GM23338 (cell line): ENCODE measurements around the gene CIRBP. TPM values are rescaled to one million over a fixed set of nuclear protein-coding genes. Genes with fewer than 3 reads are reported as not detected.
A peak's percentile ranks its signal among the peaks of the same experiment; 100 is the strongest.

Source experiments
- ATAC-seq: fragments of 200-7000 bp; cut with Tn5 transposase; 3 replicates; pipeline ENCODE4 v1.9.1; 2020
- DNase-seq: peaks from one replicate; pipeline ENCODE4 v3.0.0-alpha.2; 2015; ENCODE audit warnings: low spot score
- H2AFZ ChIP-seq: fragments of 200-600 bp; sonication (generic); 2 replicates; pipeline ENCODE4 v1.8.0; 2016; ENCODE audit warnings: antibody characterized with exemption, mild to moderate bottlenecking, moderate library complexity
- H3F3A ChIP-seq: fragments of 200-600 bp; sonication (generic); replicated peaks from 2 replicates; pipeline ENCODE4 v1.8.0; 2017; ENCODE audit warnings: antibody characterized with exemption, mixed run types, low read depth
- H3K27ac ChIP-seq: fragments of 200-600 bp; sonication (generic); 2 replicates; pipeline ENCODE4 v1.6.1; 2016; ENCODE audit warnings: low read depth
- H3K27me3 ChIP-seq: fragments of 200-600 bp; sonication (generic); 2 replicates; pipeline ENCODE4 v1.8.0; 2016; ENCODE audit warnings: mild to moderate bottlenecking, mixed run types, moderate library complexity; ENCODE audit not compliant: insufficient read depth
- H3K36me3 ChIP-seq: fragments of 200-600 bp; sonication (generic); 2 replicates; pipeline ENCODE4 v1.8.0; 2016; ENCODE audit warnings: mild to moderate bottlenecking; ENCODE audit not compliant: insufficient read depth
- H3K4me1 ChIP-seq: fragments of 200-600 bp; sonication (generic); 2 replicates; pipeline ENCODE4 v1.8.0; 2016; ENCODE audit warnings: mild to moderate bottlenecking, moderate library complexity; ENCODE audit not compliant: insufficient read depth
- H3K4me2 ChIP-seq: fragments of 200-600 bp; sonication (generic); 2 replicates; pipeline ENCODE4 v1.7.1; 2017; ENCODE audit warnings: mixed run types
- H3K4me3 ChIP-seq: fragments of 200-600 bp; sonication (generic); 2 replicates; pipeline ENCODE4 v1.6.1; 2016; ENCODE audit warnings: mixed run types
- H3K79me2 ChIP-seq: fragments of 200-600 bp; sonication (generic); replicated peaks from 2 replicates; pipeline ENCODE4 v1.8.0; 2017; ENCODE audit warnings: mild to moderate bottlenecking; ENCODE audit not compliant: insufficient read depth
- H3K9me2 ChIP-seq: fragments of 200-600 bp; sonication (generic); 2 replicates; pipeline ENCODE4 v1.8.0; 2017; ENCODE audit not compliant: insufficient read depth
- H4K20me1 ChIP-seq: fragments of 200-600 bp; sonication (generic); replicated peaks from 2 replicates; pipeline ENCODE4 v1.8.0; 2017; ENCODE audit warnings: mild to moderate bottlenecking; ENCODE audit not compliant: insufficient read depth
- H3K27ac Mint-ChIP-seq: 2 replicates; pipeline ENCODE4 v1.8.0; 2020; ENCODE audit warnings: inconsistent platforms, mild to moderate bottlenecking, moderate library complexity, mixed read lengths
- H3K27me3 Mint-ChIP-seq: 3 replicates; pipeline ENCODE4 v1.8.0; 2022; ENCODE audit warnings: low read depth, mild to moderate bottlenecking, moderate library complexity, mixed read lengths, inconsistent platforms; ENCODE audit not compliant: insufficient read depth, poor library complexity
- H3K36me3 Mint-ChIP-seq: 3 replicates; pipeline ENCODE4 v1.8.0; 2021; ENCODE audit warnings: low read depth, mild to moderate bottlenecking, inconsistent platforms, moderate library complexity, mixed read lengths
- H3K4me1 Mint-ChIP-seq: 3 replicates; pipeline ENCODE4 v1.8.0; 2020; ENCODE audit warnings: mild to moderate bottlenecking, inconsistent platforms, mixed read lengths
- H3K4me3 Mint-ChIP-seq: 3 replicates; pipeline ENCODE4 v1.8.0; 2021; ENCODE audit warnings: moderate library complexity, mild to moderate bottlenecking, inconsistent platforms, mixed read lengths
- H3K9me3 Mint-ChIP-seq: 3 replicates; pipeline ENCODE4 v1.8.0; 2020; ENCODE audit warnings: moderate library complexity, mild to moderate bottlenecking, inconsistent platforms, mixed read lengths
- CREB1 ChIP-seq: fragments of 250-450 bp; sonication (Bioruptor Pico); IDR thresholded peaks from 2 replicates; pipeline ENCODE4 v1.5.0; 2020; ENCODE audit warnings: low read depth, mild to moderate bottlenecking, moderate library complexity
- EZH2 ChIP-seq: fragments of 200-600 bp; sonication (generic); IDR thresholded peaks from one replicate; pipeline ENCODE4 v1.8.0; 2017; ENCODE audit warnings: antibody characterized with exemption, mild to moderate bottlenecking, low read depth; ENCODE audit not compliant: unreplicated experiment
- EZH2phosphoT487 ChIP-seq: fragments of 200-600 bp; sonication (generic); IDR thresholded peaks from one replicate; pipeline ENCODE4 v1.8.1; 2018; ENCODE audit warnings: antibody characterized with exemption; ENCODE audit not compliant: unreplicated experiment
- JUNB ChIP-seq: IDR thresholded peaks from one replicate; pipeline ENCODE4 v1.6.1; 2016; ENCODE audit warnings: antibody characterized with exemption; ENCODE audit not compliant: unreplicated experiment
- NANOG ChIP-seq: IDR thresholded peaks from 2 replicates; pipeline ENCODE4 v1.6.1; 2016; ENCODE audit warnings: antibody characterized with exemption, borderline replicate concordance
- POLR2AphosphoS5 ChIP-seq: IDR thresholded peaks from 2 replicates; pipeline ENCODE4 v1.6.1; 2016; ENCODE audit warnings: antibody characterized with exemption, low read depth
- STAT1 ChIP-seq: IDR thresholded peaks from one replicate; pipeline ENCODE4 v1.6.1; 2016; ENCODE audit warnings: antibody characterized with exemption; ENCODE audit not compliant: unreplicated experiment
- ZNF114 ChIP-seq: fragments of 250-450 bp; sonication (Bioruptor Pico); IDR thresholded peaks from 2 replicates; pipeline ENCODE4 v1.5.0; 2020; ENCODE audit warnings: mild to moderate bottlenecking, moderate library complexity
- polyA plus RNA-seq: library from polyadenylated mRNA; unstranded; fragments of >200 nt; fragmentation: Nextera tagmentation; extraction: Ambion mirVana; gene quantifications from 2 replicates; pipeline ENCODE4 v1.2.1, GENCODE V29; 2016
- total RNA-seq: library from RNA; depleted of rRNA; stranded (reverse); fragments of >200 nt; shearing (Covaris generic); gene quantifications from 2 replicates; pipeline ENCODE4 v1.2.3, GENCODE V29; 2014
- TF ChIP-seq, protein P1 (sequence below), 2 experiments: fragments of 200-600 bp in 1 of 2; sonication (generic) in 1 of 2; conservative IDR thresholded peaks; 2 replicates each; pipeline versions ENCODE4 v1.5.1 to v1.6.1; 2016 to 2017; ENCODE audit warnings: antibody characterized with exemption in 2 of 2, low read depth in 2 of 2, mild to moderate bottlenecking in 2 of 2, moderate library complexity in 1 of 2
- TF ChIP-seq, protein P2 (sequence below): fragments of 250-450 bp; sonication (Bioruptor Pico); IDR thresholded peaks from 2 replicates; pipeline ENCODE4 v1.5.0; 2020; ENCODE audit warnings: mild to moderate bottlenecking, moderate library complexity
- TF ChIP-seq, protein P3 (sequence below): IDR thresholded peaks from one replicate; pipeline ENCODE4 v1.6.1; 2018; ENCODE audit warnings: antibody characterized with exemption; ENCODE audit not compliant: unreplicated experiment

CIRBP gene
- total and polyA plus RNA-seq, 2 experiments from 2014 or later = 153 to 202 TPM

DNA sequence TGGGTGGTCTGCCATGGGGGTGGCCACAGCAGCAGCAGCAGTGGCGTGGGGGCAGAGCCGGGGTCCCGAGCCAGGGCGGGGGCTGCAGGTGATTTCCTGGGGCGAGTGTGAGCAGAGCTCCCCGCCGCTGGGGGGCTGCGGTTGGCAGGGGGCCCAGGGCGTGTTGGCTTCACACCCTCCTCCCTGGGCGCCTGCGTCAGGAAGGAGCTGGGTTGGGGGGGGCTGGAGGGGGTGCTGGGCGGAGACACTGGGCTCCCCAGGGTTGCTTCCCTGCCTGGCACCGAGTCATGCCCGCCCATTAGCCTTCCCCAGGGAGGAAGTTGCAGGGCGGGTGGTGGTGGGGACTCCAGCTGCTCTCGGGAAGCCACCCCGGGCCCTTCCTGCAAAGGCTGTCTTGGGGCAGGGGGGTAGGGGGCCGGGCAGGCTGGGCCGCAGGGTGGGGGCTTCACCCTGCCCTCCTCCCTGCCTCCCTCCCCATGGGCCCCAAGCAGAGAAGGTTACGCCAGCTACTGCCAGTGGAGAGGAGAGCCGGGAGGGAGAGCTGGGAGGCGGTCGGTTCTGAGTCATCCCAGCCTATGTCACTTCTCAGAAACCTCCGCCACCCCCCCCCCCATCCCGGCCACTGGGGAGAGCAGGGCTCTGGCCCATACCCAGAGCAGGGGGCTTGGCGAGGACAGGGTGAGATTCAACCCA, 16.2 kb upstream of the CIRBP start:
- peaks cover 24% of the 10 kb centered on the region for H3K4me1 Mint-ChIP-seq

More for the DNA sequence above, 16.2 kb upstream of the CIRBP start:
- Histone ChIP-seq H3K36me3 (peaks cover 19% of the 10 kb centered on the region), H3K4me3 (no peak overlapping the region), H3K79me2 (peaks cover 48% of the 10 kb centered on the region), H3F3A (peaks cover 39% of the 10 kb centered on the region), H4K20me1 (peaks cover 30% of the 10 kb centered on the region), H3K27me3 (no peaks in the 10 kb centered on the region), H2AFZ (no peak overlapping the region), H3K27ac (peak overlapping the region; percentile 84), H3K4me2 (peak overlapping the region; percentile 91; the same call in 1 of the 2 replicates), H3K4me1 (peaks cover 8% of the 10 kb centered on the region; the same call in 1 of the 2 replicates), H3K9me2 (no peaks in the 10 kb centered on the region)
- Mint-ChIP-seq H3K9me3 (no peaks in the 10 kb centered on the region; the same call in 1 of the 3 replicates), H3K36me3 (peaks cover 64% of the 10 kb centered on the region), H3K27me3 (peaks cover 26% of the 10 kb centered on the region), H3K27ac (no peak overlapping the region), H3K4me3 (no peak overlapping the region)
- no peak for ATAC-seq
- no peak for DNase-seq
- TF ChIP-seq EZH2 (no peak), POLR2AphosphoS5 (no peak), STAT1 (no peak), EZH2phosphoT487 (no peak), ZNF114 (no peak), JUNB (no peak), CREB1 (no peak), NANOG (no peak)
- TF ChIP-seq, protein P1, sequence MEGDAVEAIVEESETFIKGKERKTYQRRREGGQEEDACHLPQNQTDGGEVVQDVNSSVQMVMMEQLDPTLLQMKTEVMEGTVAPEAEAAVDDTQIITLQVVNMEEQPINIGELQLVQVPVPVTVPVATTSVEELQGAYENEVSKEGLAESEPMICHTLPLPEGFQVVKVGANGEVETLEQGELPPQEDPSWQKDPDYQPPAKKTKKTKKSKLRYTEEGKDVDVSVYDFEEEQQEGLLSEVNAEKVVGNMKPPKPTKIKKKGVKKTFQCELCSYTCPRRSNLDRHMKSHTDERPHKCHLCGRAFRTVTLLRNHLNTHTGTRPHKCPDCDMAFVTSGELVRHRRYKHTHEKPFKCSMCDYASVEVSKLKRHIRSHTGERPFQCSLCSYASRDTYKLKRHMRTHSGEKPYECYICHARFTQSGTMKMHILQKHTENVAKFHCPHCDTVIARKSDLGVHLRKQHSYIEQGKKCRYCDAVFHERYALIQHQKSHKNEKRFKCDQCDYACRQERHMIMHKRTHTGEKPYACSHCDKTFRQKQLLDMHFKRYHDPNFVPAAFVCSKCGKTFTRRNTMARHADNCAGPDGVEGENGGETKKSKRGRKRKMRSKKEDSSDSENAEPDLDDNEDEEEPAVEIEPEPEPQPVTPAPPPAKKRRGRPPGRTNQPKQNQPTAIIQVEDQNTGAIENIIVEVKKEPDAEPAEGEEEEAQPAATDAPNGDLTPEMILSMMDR (conservative IDR thresholded peaks at IDR 0.05; ENCODE audit: low read depth in 2 of 2) = no peak
- TF ChIP-seq, protein P2, sequence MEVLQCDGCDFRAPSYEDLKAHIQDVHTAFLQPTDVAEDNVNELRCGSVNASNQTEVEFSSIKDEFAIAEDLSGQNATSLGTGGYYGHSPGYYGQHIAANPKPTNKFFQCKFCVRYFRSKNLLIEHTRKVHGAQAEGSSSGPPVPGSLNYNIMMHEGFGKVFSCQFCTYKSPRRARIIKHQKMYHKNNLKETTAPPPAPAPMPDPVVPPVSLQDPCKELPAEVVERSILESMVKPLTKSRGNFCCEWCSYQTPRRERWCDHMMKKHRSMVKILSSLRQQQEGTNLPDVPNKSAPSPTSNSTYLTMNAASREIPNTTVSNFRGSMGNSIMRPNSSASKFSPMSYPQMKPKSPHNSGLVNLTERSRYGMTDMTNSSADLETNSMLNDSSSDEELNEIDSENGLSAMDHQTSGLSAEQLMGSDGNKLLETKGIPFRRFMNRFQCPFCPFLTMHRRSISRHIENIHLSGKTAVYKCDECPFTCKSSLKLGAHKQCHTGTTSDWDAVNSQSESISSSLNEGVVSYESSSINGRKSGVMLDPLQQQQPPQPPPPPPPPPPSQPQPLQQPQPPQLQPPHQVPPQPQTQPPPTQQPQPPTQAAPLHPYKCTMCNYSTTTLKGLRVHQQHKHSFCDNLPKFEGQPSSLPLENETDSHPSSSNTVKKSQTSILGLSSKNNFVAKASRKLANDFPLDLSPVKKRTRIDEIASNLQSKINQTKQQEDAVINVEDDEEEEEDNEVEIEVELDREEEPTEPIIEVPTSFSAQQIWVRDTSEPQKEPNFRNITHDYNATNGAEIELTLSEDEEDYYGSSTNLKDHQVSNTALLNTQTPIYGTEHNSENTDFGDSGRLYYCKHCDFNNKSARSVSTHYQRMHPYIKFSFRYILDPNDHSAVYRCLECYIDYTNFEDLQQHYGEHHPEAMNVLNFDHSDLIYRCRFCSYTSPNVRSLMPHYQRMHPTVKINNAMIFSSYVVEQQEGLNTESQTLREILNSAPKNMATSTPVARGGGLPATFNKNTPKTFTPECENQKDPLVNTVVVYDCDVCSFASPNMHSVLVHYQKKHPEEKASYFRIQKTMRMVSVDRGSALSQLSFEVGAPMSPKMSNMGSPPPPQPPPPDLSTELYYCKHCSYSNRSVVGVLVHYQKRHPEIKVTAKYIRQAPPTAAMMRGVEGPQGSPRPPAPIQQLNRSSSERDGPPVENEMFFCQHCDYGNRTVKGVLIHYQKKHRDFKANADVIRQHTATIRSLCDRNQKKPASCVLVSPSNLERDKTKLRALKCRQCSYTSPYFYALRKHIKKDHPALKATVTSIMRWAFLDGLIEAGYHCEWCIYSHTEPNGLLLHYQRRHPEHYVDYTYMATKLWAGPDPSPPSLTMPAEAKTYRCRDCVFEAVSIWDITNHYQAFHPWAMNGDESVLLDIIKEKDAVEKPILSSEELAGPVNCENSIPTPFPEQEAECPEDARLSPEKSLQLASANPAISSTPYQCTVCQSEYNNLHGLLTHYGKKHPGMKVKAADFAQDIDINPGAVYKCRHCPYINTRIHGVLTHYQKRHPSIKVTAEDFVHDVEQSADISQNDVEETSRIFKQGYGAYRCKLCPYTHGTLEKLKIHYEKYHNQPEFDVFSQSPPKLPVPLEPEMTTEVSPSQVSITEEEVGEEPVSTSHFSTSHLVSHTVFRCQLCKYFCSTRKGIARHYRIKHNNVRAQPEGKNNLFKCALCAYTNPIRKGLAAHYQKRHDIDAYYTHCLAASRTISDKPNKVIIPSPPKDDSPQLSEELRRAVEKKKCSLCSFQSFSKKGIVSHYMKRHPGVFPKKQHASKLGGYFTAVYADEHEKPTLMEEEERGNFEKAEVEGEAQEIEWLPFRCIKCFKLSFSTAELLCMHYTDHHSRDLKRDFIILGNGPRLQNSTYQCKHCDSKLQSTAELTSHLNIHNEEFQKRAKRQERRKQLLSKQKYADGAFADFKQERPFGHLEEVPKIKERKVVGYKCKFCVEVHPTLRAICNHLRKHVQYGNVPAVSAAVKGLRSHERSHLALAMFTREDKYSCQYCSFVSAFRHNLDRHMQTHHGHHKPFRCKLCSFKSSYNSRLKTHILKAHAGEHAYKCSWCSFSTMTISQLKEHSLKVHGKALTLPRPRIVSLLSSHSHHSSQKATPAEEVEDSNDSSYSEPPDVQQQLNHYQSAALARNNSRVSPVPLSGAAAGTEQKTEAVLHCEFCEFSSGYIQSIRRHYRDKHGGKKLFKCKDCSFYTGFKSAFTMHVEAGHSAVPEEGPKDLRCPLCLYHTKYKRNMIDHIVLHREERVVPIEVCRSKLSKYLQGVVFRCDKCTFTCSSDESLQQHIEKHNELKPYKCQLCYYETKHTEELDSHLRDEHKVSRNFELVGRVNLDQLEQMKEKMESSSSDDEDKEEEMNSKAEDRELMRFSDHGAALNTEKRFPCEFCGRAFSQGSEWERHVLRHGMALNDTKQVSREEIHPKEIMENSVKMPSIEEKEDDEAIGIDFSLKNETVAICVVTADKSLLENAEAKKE (CRISPR knock-in tag) = no peak
- TF ChIP-seq, protein P3, sequence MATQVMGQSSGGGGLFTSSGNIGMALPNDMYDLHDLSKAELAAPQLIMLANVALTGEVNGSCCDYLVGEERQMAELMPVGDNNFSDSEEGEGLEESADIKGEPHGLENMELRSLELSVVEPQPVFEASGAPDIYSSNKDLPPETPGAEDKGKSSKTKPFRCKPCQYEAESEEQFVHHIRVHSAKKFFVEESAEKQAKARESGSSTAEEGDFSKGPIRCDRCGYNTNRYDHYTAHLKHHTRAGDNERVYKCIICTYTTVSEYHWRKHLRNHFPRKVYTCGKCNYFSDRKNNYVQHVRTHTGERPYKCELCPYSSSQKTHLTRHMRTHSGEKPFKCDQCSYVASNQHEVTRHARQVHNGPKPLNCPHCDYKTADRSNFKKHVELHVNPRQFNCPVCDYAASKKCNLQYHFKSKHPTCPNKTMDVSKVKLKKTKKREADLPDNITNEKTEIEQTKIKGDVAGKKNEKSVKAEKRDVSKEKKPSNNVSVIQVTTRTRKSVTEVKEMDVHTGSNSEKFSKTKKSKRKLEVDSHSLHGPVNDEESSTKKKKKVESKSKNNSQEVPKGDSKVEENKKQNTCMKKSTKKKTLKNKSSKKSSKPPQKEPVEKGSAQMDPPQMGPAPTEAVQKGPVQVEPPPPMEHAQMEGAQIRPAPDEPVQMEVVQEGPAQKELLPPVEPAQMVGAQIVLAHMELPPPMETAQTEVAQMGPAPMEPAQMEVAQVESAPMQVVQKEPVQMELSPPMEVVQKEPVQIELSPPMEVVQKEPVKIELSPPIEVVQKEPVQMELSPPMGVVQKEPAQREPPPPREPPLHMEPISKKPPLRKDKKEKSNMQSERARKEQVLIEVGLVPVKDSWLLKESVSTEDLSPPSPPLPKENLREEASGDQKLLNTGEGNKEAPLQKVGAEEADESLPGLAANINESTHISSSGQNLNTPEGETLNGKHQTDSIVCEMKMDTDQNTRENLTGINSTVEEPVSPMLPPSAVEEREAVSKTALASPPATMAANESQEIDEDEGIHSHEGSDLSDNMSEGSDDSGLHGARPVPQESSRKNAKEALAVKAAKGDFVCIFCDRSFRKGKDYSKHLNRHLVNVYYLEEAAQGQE = no peak
